ENCODE results near the gene PMEL. TPM values are rescaled to one million over a fixed set of nuclear protein-coding genes. Genes with fewer than 3 reads are reported as not detected.

The PMEL gene
- total RNA-seq, 1 experiment from 2014 or later = 2.0 TPM

- Histone ChIP-seq H3K9me2 (replicated peaks; ENCODE audit: low read length) (no peaks in the 10 kb centered on the region), H3K36me3 (ENCODE audit: low read depth, low read length) (0 out of 2 replicates have a peak, but pooled peaks cover 2% of the 10 kb centered on the region), H3K4me3 (ENCODE audit: low read length) (peak within 1 kb of the TSS; percentile 93), H4K20me1 (ENCODE audit: low read length) (no peaks in the 10 kb centered on the region), H2AFZ (ENCODE audit: low read length) (peak within 1 kb of the TSS; percentile 91), H3K27ac (ENCODE audit: low read length) (peak within 1 kb of the TSS; percentile 78), H3F3A (ENCODE audit: low read length, unreplicated experiment) (peaks cover 5% of the 10 kb centered on the region), H3K27me3 (ENCODE audit: low read length) (no peaks in the 10 kb centered on the region), H3K9me3 (ENCODE audit: low read length) (no peaks in the 10 kb centered on the region), H3K4me2 (ENCODE audit: low read length) (peak within 1 kb of the TSS; percentile 89), H3K4me1 (ENCODE audit: insufficient read depth, low read length) (peaks cover 24% of the 10 kb centered on the region), H3K79me2 (ENCODE audit: low read length) (peaks cover 45% of the 10 kb centered on the region), H3K9ac (ENCODE audit: low read length) (peak within 1 kb of the TSS; percentile 95)
- BruUV-seq (replicated peaks) = no TSS peak
- TF ChIP-seq EZH2phosphoT487 (IDR thresholded peaks at IDR 0.05; ENCODE audit: borderline replicate concordance, low read length) (no peak), EZH2 (IDR thresholded peaks at IDR 0.05; ENCODE audit: low read length, unreplicated experiment) (no peak), CTCF (conservative IDR thresholded peaks at IDR 0.05; ENCODE audit: low read depth, low read length) (no peak)
- POLR2A ChIA-PET (ENCODE audit: unreplicated experiment) = interaction anchor here (0.5 to 2.2 kb wide), 14 partner anchors 13 to 475 kb away, joined by 3 to 13 read pairs (median 6); partner anchors contain the start of genes DNAJC14, ORMDL2, PA2G4 and SARNP
- ATAC-seq = peak; percentile 93
- CTCF ChIA-PET = interaction anchor here (0.6 to 1.6 kb wide), 7 partner anchors 17 to 1601 kb away, joined by 3 to 9 read pairs (median 5); partner anchors contain the start of gene SUOX
- peak; percentile 100 for DNase-seq
- intact Hi-C loops (cut with micrococcal nuclease) = loop anchor here (1.0 to 2.0 kb wide), 4 partner anchors 9 to 234 kb away; partner anchors contain the start of gene RPS26
These were observed 7.9 kb upstream of the PMEL start, which contains the start of gene RAB5B for GRCh38 chr12:55973599-55974307. Gene RAB5B (plus strand): TSS chr12:55974078. CDS start chr12:55986961, 12,883 bp downstream.

GRCh38 chr12:55972911-55973598 lies 7.2 kb upstream of the PMEL start:
- H3K27me3 ChIP-seq (ENCODE audit: low read length) = no peaks in the 10 kb centered on the region
- H3K36me3 ChIP-seq (ENCODE audit: low read depth, low read length) = 0 out of 2 replicates have a peak, but pooled peaks cover 2% of the 10 kb centered on the region
- H3K4me2 ChIP-seq (ENCODE audit: low read length) = peak overlapping the region; percentile 88
- H3K79me2 ChIP-seq (ENCODE audit: low read length) = peaks cover 52% of the 10 kb centered on the region
- H3K27ac ChIP-seq (ENCODE audit: low read length) = peak overlapping the region; percentile 78
- peaks cover 30% of the 10 kb centered on the region for H3K4me1 ChIP-seq (ENCODE audit: insufficient read depth, low read length)
- H3K9me3 ChIP-seq (ENCODE audit: low read length) = no peaks in the 10 kb centered on the region
- no peaks in the 10 kb centered on the region for H4K20me1 ChIP-seq (ENCODE audit: low read length)
- no peak for TF ChIP-seq CTCF (conservative IDR thresholded peaks at IDR 0.05; ENCODE audit: low read depth, low read length)
- no peak for TF ChIP-seq EZH2 (IDR thresholded peaks at IDR 0.05; ENCODE audit: low read length, unreplicated experiment)
- TF ChIP-seq EZH2phosphoT487 (IDR thresholded peaks at IDR 0.05; ENCODE audit: borderline replicate concordance, low read length) = no peak
- no peak for DNase-seq
- H3K4me3 ChIP-seq (ENCODE audit: low read length) = peak overlapping the region; percentile 76
- H3K9me2 ChIP-seq (replicated peaks; ENCODE audit: low read length) = no peaks in the 10 kb centered on the region
- ChIA-PET CTCF (interaction anchor here (0.6 to 1.6 kb wide), 5 partner anchors 23 to 1600 kb away, joined by 3 to 9 read pairs (median 6); partner anchors contain the start of gene SUOX), POLR2A (ENCODE audit: unreplicated experiment) (interaction anchor here (0.5 to 2.2 kb wide), 11 partner anchors 15 to 476 kb away, joined by 3 to 13 read pairs (median 5); partner anchors contain the start of genes DNAJC14, ORMDL2, PA2G4 and SARNP)
- H2AFZ ChIP-seq (ENCODE audit: low read length) = peak overlapping the region; percentile 78
- BruUV-seq (replicated peaks) = TSS peak; percentile 97
- H3F3A ChIP-seq (ENCODE audit: low read length, unreplicated experiment) = peaks cover 5% of the 10 kb centered on the region
- ATAC-seq = peak; percentile 5; the same call in 1 of the 2 replicates
- intact Hi-C loops (cut with micrococcal nuclease) = loop anchor here (1.0 to 2.0 kb wide), 3 partner anchors 23 to 234 kb away; partner anchors contain the start of gene RPS26
- peak overlapping the region; percentile 70 for H3K9ac ChIP-seq (ENCODE audit: low read length)

All from PC-3 (cell line).